EL (cell line): ENCODE measurements around the gene IWS1.
"Not testable (repeated sequence)": the region's sequence is repeated elsewhere in the genome, so short reads cannot be mapped to it uniquely, and the experiment has no call there.

Experiments used
- DNase-seq: peaks from one replicate; pipeline ENCODE4 v3.0.0-alpha.2; 2016

IWS1 gene

DNA sequence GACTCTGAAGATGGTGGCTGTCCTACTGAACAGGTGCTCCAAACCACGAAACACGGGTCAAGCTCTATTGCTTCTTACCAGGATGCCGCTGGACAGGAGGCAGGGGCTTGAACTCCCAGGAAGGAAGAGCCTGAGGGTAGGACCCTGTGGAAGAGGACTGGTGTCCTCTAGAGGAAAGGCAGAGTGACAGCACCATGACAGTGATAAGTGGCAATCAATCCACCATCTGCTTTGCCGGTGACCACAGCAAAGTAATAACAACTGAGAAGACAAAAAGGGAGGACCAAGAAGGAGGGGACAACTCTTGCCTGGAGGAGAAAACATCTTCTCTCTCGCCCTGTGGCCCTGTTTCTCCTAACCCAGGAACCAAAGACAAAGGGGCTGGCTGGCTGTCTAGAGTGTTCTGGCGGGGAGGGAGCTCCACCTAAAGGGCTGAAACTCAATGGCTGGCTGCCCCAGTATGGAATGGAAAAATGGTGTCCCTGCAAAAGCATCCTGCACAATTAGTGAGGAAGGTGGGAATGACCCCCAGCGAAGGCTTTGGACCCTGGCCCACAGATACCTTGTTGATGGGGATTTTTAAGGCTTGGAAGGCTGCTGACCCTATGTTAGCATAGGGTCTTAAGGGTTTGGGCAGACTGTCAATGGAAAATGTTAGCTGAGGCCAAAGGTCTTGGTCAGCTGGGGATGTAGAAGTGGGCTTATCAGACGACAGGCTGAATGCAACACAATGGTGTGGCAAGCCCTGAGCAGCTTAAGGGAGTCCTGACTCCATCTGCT, 72.7 kb downstream of the IWS1 start:
- DNase-seq, result peak; percentile 23

DNA sequence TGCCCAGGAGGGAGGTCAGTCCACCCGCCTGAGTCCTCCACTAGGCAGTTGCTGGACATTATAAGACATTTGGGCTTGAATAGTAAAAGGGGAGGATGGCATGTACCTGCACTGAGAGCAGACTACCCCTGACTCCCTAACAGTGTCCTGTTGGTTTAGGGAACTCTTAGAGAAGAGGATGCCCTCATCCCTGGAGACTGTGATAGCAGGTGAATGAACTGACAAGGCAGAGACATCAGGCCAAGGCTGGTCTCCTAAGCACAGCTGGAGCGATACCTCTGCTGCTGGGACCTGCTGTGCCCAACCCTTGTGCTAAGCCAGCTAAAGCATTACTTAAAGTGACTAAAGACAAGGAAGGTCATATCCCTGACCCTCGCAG, 73.3 kb downstream of the IWS1 start:
- no peak for DNase-seq

DNA sequence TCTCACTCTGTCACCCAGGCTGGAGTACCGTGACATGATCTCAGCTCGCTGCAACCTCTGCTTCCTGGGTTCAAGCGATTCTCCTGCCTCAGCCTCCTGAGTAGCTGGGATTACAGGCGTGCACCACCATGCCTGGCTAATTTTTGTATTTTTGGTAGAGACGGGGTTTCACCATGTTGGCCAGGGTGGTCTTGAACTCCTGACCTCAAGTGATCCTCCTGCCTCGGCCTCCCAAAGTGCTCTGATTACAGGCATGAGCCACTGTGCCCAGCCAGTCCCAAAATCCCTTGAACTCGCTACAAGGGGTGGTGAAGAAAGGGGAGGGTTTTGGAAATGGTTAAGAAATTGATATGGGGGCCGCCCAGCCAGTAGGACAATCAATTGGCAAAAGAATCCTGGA, 73.9 kb downstream of the IWS1 start:
- DNase-seq, result not testable (repeated sequence)

DNA sequence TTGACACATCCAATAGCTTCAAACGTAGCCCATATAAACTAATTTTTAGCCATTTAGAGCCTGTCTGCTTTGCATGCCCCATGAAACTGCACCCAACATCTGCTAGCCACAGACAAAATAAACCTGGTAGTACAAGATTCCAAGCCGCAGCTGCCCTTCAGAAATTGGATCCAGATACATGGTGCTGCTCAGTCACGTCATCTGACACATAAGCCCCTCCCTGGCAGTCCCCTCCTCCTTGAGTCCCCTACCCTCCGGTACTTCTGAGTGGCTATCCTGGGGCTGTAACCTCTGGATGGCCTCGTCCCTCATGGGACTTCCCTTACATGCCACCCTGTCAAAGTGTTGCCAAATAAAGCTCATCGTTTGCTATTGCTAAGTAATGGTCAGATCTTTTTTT, 74.3 kb downstream of the IWS1 start:
- DNase-seq, result no peak

DNA sequence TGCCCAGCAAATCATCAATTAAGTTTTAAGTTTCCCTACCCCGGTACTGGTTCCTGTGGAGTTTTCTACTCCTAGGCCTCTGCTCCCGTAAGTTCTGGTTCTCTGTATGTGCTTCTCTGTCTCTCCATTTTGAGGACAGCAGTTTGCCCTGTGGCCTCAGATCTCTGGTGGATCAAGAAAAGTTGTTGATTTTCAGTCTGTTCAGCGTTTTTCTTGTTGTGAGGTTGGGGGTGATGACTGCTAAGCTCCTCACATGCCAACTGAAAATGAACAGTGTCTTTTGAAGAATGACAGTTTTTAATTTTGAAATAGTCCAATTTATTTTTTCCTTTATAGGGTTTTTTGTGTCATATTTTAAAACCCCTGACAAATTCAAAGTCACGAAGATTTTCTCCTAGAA, 76.4 kb downstream of the IWS1 start:
- no peak for DNase-seq

DNA sequence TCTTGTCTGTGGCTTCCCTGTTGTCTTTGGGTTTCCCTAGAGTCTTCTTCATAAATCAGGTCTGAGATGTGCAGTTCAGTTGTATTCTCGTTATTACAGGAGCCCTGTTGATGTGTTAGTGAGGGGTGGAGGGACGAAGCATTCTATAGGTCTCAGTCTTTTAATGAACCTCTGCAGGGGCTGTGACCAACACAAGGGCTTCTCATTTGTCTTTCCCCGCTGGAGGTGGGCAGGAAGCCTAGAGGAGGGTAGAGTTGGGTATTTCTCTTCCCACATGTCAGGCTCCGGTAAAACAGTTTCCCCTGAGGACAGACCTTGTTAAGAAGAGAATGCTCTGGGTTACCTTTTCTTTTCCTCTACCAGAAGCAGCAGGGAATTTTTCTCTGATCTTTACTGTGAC, 76.9 kb downstream of the IWS1 start:
- DNase-seq, result no peak

DNA sequence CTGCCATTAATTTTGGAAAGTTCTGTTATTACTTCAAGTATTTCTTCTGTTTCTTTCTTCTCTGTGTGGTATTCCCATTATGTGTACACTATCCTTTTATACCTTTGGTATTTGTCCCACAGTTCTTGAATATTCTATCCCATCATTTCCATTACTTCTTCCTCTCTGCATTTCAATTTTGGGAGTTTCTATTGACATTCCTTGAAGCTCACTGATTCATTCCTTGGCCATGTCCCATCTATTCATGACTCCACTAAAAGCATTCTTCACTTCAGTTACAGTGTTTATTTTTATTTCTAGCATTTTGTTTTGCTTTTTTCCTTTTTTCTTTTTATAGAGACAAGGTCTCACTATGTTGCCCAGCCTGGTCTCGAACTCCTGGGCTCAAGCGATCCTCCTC, 77.8 kb downstream of the IWS1 start:
- peak; percentile 22 for DNase-seq

DNA sequence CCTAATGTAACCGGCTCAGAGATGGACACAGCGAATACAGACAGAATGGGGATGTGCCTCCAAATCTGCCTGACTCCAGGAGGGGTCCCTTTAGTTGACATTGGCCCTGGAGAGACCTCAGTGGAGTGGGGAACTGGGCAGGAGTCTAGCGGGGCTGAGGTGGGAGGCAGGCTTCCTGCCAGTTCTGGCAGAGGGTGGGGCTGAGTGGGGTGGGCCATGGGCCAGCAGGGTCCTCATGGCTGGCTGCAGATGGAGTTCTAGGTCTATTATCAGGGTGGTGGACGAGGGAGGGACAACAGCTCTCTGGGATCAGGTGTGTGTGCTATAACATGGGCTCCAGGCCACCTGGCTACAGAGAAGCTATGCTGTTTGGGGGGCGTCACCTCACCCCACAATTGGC, 86.9 kb downstream of the IWS1 start:
- DNase-seq, result no peak

DNA sequence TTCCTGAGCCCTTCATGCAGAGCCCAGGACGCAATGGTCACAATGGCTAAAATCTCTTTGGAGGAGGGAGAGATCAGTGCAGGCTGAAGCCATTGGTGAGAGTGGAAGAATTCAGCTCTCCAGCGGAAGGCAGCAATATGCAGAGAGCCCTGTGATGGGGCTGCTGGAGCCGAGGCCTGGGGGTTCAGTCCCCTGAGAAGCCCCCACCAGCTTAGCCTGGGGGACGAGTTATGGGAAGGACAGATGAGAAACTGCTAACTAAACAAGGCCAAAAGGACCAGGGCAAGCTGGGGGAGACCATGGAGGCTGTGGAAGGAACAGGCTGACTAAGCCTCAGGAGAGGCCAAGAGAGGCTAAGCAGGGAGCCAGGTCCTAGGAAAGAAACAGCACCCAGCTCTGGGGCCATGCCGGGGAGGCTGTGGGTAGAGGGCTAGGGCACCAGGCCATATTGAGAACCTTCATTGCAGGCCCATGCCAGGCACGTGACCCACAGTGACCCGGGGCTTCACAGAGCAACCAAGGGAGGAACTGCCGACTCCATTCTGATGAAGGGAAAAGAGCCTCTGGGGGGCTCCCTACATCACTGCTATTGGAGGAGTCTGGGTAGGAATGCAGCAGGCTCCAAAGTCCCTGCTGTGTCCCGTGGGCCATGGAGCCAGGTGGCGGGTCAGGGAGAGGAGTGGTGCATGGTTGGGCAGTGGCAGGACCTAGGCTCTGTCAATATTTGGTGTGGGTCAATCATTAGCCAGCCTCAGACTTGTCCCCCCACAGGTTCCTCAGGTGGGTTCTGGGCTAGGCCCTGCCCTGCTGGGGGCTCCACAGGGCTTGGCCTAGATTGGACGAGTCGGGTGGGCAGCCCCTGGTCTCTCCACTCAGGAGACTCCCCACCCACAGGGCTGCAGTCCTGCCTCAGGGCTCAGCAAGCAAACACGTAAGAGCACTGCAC, 88.2 kb downstream of the IWS1 start:
- no peak for DNase-seq

DNA sequence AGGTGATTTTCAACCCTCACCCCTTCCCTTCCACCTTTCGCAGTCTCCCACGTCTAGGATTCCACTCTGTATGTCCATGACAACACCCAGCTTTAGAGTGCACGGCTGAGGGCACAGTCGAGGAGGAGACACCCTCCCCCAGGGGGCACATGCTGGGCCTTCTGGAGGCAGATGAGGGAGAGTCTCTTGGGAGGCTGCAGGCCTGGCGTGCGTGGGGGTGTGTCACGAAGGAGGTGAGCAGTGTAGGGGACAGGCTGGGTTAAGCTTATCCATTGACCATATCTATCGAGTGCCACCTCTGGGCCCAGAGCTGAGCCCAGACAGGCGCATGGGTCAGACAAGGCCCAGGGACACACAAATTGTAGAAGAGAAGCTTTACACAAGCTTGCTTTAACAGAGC, 89.2 kb downstream of the IWS1 start:
- no peak for DNase-seq

DNA sequence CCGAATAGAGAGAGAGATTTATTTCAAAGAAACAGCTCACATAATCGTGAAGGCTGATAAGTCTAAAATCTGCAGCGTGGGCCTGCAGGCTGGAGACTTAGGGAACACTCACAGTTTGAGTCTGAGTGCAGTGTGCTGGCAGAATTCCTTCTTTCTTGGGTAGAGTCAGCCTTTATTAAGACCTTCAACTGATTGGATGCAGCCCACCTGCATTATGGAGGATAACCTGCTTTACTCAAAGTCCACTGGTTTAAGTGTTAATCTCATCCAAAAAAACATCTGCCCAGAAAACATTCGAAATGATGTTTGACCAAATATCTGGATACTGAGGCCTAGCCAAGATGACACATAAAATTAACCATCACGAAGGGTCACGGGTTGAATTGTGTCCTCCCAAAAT, 91.8 kb downstream of the IWS1 start:
- no peak for DNase-seq

DNA sequence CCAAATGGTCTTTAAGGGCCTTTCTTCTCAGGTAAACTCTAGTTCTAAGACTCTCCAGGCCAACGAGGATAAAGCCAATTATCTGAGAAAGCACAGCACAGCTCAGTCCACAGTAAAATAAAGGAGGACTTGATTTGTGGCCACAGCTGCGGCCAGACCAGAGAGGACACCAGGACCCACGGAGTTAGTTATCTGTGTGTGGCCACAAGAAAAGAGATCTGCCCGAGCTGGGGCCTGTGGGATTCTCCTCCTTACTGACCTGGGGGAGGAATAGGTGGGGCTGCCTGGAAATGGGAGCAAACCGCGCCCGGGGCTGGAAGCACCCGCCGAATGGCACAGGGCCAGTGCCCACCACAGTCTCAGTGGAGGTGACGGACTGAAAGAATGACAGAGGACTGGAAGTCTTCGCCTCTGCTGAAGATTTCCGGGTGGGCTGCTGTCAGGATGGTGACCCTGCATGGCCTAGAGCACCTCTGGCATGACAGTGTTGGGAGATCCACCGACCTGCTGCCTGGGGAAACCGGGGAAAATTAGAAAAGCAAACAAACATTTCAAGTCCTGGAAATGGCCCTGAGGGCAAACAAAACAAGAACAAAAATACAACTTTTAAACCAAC, 94.8 kb downstream of the IWS1 start:
- no peak for DNase-seq
